HG03108 (cell line): Measurements from ENCODE around the gene COL6A5.
"Not testable (repeated sequence)": the region's sequence is repeated elsewhere in the genome, so short reads cannot be mapped to it uniquely, and the experiment has no call there.

ENCODE experiments used
- ATAC-seq: cut with Tn5 transposase; IDR thresholded peaks from one replicate; pipeline ENCODE4 v1.9.1; 2021; ENCODE audit warnings: moderate library complexity; ENCODE audit not compliant: unreplicated experiment

Gene COL6A5

GRCh38 chr3:130383424-130383823 lies 38.0 kb downstream of the COL6A5 start:
- ATAC-seq = no peak

- ATAC-seq = no peak
Measured at GRCh38 chr3:130384476-130385025, 39.1 kb downstream of the COL6A5 start.

DNA sequence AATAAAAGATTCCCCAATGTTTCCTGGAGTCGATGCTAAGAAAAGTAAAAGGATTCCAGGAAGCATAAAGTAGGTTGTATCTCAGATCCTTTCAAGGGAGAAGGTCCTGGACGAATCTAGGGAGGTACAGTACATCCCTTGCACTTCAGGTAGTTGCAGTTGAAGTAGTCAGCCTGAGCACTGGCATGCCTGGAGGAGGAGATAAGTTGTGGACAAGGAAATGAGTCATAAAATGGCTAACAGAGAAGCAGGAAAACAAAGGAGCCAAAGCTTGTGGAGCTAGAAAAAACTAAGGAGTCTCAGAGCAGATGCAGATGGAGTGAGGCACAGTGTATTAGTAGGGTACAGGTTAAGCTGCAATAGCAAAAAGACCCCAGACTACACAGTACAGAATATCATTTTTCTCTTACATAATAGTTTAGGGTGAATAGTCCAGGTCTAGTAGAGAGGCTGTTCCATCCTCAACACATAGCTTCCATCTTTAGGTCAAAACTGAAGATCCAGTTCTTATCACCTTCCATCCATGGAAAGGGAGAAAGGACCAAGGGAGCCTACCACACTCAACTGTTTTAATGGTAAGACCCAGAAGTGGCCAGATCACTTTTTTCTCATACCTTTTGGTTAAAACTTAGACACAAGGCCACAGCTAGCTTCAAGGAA lies 41.3 kb downstream of the COL6A5 start:
- ATAC-seq = no peak

DNA sequence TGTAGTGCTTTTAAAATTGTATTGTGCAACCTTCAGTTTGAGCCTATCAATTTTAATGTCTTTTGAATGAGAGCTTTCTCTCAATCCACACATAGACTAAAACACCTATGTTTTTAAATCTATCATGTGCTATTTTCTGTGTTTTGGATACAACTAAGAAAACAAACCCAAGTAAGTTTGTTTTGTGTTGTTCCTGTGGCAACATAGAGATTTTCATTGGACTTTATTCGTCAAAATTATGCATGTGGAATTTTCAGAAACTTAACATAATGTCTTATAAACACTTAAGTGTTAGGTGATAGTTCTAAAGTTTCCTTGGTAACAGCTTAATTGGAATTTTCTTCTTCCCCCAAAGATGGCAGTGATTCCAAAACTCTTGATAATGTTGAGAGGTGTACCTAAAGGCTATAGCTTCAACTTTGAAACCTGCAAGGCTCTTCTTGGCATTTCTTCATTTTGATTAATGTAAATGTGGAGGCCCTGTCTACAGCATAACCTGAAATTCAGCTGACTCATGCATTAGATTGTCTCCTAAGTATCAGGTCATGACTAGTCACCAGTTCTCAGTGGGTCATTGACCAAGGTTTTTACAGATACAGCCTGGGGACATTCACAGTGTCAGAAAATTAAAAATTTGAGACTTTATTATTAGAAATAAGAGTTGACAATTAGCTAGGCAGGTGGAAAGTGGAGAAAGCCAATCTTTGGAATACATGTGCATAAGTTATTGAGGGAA lies 44.4 kb downstream of the COL6A5 start:
- no peak for ATAC-seq

GRCh38 chr3:130392266-130392665 lies 46.8 kb downstream of the COL6A5 start:
- no peak for ATAC-seq

GRCh38 chr3:130393594-130393993 lies 48.1 kb downstream of the COL6A5 start:
- no peak for ATAC-seq

DNA sequence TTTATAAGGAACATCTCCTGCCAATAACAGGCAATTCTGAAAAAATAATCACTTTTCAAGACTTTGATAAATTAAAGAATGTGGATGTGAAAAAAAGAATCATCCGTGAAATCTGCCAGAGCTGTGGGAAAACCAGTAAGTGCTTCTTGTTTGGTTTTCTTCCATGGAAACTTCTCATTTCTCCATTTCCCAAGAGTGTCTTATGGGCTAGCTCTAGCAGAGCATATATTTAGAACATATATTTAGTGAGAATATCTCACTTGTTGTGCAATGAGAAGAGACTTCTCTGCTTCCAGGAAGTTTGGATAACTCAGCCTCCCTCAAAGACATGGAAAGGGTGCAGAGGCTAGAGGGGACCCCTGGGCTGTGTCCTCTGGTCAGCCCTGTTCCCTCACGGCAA lies 49.9 kb downstream of the COL6A5 start:
- no peak for ATAC-seq

GRCh38 chr3:130395916-130396315 lies 50.4 kb downstream of the COL6A5 start:
- no peak for ATAC-seq

DNA sequence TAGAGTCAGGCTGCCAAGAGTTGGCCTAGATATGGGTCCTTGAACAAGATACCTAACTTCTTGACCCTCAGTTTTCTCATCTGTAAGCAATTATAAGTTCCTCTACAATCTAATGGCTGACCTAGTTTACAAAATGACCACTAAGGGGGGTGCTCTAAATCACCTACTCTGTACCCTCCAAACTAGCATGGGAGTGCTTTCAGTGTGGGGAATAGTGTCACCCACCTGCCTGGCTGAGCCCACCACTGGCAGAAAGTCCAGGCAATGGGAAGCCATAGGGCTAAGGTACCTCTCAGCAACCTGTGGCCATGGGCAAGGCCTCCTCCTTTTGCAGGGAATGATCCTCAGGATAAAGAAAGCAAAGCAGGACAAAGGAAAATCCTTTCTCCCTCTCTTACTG lies 58.9 kb downstream of the COL6A5 start:
- ATAC-seq = no peak

GRCh38 chr3:130405956-130406355 lies 60.5 kb downstream of the COL6A5 start:
- no peak for ATAC-seq

GRCh38 chr3:130408253-130408652 lies 62.8 kb downstream of the COL6A5 start:
- ATAC-seq = not testable (repeated sequence)

DNA sequence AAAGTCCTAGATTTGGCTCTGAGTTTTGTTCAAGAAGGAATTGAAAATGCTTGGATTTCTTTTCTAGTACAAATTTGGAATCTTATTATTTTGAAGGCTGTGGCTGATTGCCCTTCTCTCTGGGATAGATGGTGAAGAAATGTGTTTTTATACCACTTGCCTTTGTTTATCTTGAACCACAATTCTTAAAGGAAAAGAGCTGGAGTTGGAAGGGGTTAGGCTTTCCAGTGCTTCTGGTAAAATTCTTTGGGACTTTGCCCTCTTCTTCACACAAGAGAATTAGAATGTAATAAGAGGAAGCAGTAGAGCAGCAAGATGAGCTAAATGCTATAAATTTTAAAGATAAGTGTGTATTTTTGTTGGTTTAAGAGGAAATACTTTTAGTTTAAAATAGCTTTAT lies 65.8 kb downstream of the COL6A5 start:
- no peak for ATAC-seq

GRCh38 chr3:130412991-130413560 lies 67.6 kb downstream of the COL6A5 start:
- no peak for ATAC-seq

DNA sequence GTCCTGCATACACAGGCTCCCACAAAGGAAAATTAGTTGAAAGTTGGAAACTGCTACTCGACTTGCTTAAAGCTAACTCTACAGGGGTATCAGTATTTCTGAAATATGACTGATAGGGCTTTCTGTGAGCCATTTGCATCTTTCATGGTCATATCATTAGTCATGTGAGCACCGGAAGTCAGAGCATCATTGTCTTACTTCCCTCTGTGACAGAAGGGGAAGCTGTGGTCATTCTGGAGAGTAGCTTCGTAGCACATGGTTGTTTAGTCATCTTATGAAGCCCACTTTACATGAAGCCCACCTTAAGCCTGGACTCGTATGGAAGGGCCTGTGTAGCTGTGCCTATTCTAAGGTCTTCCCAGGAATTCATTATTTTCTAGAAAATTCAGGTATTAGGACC lies 69.0 kb downstream of the COL6A5 start:
- no peak for ATAC-seq

DNA sequence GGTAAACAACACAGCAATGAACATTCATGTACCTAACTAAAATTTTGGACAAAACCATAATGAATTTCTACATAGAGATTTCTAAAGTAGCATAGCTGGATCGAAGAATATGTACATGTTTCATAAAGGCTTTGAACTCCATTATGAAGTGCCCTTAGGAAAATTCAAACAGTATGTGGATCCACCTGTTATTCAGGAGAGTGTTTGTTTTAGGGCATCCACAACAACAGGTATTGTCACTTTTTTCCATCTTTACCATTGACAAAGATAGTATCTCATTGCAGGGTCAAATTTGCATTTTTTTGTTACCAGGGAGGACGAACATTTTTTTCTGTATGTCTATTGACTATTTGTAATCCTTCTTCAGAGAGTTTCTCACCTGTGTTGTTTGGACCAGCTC lies 75.0 kb downstream of the COL6A5 start:
- no peak for ATAC-seq

DNA sequence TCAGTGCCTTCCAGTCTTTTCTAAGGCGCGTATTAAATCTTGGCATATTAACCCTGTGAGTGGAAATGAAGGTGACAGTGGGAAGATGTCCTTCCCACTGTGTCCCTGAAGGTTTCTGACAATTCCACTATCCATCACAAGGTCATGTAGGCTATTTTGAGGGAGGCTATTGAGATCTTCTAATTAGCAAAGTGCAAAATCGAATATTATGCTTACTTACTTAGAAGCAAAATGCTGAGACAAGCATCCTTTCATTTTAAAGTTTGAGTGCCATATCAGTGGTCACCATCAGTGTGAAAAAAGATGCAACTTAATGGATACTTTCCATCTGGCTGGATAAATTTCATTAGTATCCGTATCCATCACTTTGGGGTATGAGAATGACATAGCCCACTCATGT lies 77.6 kb downstream of the COL6A5 start:
- ATAC-seq = no peak

GRCh38 chr3:130424837-130425236 lies 79.4 kb downstream of the COL6A5 start:
- ATAC-seq = no peak

GRCh38 chr3:130425484-130425883 lies 80.0 kb downstream of the COL6A5 start:
- no peak for ATAC-seq

DNA sequence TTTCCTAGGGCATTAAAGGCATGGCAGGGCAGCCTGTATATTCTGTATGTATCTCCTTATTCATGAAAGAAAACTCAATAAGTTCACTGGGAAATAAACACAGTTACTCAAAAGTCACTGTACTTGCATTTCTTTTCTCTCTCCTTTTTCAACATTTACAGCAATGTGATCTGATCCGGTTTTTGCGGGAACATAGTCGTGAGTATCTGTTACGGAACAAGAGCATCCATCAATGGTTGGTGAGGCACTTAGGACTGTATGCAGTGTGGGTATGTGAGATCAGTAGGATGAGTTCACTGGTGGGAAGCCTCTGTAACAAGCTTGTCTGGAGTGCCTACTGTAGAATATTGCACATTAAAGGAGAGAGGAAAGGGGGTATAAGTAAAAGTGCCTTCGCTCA lies 80.7 kb downstream of the COL6A5 start:
- ATAC-seq = no peak

DNA sequence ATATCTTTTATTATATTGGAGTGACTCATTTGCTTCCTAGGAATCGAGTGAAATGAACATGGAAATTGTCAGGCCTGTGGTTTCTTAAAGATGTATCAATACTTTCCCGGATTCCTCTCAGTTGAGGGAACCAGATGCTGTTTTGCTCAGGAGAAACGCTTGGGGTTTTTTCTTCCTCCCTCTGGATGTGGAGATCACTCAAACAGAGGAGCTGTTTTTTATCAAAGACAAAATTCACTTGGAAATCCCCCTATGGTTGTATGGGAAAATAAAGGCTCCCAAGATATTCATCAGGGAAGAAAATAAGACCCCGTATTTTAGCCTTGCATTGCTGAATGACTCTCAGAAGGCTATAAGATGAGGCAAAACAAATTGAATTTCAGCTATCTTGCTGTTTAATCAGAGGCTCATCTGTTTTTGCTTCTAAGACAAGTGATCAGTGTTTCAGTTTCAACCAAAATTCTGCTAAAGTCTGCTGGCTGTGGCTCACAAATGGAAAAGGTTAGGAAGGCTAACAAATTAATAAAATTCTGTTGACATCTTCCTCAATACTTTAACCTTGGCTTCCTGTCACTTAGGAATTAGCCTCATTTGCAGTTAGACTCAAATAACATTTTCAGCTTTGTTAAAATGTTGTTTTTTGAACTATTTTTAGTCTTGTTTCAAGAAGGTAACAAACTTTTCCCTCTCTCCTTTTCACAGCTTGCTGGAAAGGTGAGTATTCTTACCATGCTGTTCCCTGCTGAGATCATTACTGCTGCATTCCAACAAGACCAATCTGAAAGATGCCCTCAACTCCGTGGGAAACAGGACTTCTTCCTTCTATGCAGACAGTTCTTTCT lies 83.6 kb downstream of the COL6A5 start:
- no peak for ATAC-seq

GRCh38 chr3:130429713-130430023 lies 84.2 kb downstream of the COL6A5 start:
- ATAC-seq = no peak
